Inferior parietal cortex (tissue), 1 donor: ENCODE results near the gene RAB35.

Source experiments
- DNase-seq: peaks from one replicate; pipeline ENCODE4 v3.0.0-alpha.2; 2016; ENCODE audit errors: extremely low spot score

The RAB35 gene

DNA sequence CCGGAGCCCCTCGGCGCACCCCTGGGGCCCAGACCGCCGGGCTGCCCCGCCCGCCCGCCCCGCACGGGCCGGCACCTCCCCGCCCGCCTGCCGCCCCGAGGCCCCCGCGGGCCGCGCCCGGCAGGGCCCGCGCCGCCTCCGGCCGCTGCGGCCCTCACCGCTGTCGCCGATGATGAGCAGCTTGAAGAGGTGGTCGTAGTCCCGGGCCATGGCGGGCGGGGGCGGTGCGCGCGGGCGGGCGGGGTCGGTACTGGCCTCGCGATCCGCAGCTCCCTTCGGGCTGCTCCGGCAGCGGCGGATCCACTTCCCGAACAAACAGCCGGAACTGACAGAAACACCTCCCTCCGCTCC lies at the start of gene RAB35:
Gene RAB35, minus strand, starts transcription at position 313 of the 351 bp plus-strand sequence. Its CDS starts 103 bp downstream, at position 210.
- no peak for DNase-seq

DNA sequence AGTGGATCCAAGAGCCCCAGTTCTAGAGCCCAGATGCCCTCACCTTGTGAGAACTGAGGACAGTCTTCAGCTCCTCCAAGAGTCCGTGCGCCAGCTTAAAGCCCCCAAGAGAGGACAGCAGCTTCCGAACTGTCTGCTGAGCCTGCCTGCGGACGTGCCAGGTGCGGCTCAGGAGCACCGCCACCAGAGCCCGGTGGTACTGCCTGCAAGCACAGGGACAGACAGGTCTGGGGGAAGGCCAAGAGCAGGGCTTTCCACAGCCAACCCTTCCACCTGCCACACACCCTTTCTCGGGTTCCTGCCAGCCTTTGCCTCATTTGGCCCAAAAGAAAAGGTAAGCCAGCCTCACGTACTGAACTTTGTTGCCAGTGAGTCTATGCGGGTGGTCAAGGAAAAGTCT lies 47.7 kb upstream of the RAB35 start:
- DNase-seq = no peak

DNA sequence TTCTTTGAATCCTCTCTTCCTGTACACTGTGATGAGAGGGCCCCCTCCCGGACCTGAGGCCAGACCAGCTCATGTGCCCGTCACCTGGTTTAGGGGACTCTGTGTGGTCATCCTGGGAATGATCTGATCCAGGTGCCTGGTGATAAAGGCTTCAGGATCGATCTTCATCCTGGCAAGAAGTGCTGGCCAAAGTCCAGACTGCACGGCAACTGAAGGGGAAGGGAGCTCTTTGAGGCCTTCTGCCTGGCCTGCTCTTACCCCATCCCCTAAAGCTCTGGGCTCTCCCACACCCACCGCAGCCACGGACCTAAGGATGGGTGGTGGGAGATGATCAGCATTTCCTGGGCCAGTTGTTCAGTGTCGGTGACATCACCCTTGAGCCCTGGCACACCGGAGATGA lies 46.2 kb upstream of the RAB35 start:
- DNase-seq = no peak

DNA sequence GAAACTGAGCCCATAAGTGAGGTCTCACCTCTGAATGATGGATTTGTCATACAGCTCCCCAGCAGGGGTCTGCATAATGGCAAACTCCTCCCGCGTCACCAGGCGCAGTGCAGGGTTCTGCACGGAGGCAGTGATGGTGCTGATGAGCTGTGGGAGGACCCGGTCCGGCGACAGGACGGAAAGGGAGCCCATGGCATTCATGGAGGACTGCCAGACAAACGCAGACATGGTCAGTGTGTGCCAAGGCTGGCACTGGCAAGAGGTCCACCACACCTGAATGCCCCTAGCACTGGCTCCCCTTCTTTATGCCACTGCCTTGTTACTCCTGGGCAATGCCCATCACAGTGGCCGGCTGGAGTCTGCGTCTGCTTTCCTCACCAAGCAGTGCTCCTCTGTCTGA lies 45.3 kb upstream of the RAB35 start:
- DNase-seq = no peak

DNA sequence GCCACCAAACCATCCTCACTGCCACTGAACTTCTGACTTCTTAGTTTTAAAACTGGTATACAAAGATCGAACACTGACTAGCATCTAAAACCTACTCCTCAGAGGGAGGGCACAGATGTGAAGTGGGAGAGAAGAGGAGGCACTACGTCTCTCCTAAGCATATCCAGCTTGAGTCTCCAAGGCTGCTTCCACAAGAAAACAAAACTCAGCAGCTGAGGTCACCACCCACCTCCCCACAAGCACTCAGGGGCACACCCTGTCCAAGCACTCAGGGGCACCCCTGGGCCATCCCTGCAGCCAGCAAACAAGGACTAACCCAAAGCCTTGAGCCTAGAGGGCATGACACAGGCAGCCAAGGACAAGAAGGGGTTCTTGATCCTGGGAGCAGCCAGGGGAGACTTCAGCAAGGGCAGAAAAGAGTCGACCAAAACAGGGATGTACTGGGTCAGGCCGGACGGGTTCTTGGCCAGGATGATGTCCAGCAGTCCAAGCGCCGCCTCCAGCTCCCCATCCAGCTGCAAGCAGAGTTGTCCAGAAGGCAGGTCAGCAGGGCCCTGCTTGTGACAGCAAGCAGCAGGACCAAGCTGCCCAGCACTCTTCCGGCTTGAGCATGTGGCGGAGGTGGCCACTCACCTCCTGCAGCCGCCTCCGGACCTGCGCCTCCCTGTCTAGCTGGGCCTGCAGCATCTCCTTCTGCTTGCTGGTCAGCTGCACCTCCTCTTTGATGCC lies 43.1 kb upstream of the RAB35 start:
- DNase-seq = no peak

DNA sequence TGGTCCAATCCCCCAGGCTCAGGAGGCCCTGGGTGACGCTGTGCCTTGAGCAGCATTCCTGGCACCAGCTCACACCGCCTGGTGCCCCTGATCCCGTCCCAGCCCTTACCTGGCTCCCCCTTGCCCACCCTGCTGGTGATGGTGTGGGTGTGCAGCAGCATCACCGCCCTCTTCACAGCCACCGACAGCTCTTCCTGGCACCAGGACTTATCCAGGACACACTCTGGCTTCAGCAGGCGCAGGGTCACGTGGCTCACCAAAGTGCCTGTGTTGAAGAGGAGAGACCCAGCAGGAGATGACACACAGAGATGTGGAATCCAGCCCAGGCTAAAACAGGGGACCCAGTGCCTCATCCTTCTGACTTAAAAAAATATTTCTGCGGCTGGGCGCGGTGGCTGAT lies 41.8 kb upstream of the RAB35 start:
- no peak for DNase-seq

DNA sequence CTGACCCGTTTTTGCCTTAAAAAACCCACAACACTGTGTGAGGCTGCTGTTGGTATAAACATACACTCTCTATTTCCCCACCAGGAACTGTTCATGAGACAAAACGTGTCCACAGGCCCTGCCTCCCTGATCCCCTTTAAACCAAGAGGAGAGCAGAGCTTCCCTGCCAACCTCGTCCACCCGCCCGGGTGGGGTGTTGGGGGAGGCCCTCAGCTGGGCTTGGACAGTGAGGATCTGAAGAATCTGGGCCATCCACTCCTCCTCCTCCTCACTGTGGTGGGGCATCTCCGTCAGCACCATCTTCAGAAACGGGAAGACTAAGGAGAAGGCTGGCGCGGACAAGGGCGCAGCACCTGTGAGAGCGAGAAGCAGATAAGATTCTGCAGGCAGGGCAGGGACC lies 41.1 kb upstream of the RAB35 start:
- no peak for DNase-seq

DNA sequence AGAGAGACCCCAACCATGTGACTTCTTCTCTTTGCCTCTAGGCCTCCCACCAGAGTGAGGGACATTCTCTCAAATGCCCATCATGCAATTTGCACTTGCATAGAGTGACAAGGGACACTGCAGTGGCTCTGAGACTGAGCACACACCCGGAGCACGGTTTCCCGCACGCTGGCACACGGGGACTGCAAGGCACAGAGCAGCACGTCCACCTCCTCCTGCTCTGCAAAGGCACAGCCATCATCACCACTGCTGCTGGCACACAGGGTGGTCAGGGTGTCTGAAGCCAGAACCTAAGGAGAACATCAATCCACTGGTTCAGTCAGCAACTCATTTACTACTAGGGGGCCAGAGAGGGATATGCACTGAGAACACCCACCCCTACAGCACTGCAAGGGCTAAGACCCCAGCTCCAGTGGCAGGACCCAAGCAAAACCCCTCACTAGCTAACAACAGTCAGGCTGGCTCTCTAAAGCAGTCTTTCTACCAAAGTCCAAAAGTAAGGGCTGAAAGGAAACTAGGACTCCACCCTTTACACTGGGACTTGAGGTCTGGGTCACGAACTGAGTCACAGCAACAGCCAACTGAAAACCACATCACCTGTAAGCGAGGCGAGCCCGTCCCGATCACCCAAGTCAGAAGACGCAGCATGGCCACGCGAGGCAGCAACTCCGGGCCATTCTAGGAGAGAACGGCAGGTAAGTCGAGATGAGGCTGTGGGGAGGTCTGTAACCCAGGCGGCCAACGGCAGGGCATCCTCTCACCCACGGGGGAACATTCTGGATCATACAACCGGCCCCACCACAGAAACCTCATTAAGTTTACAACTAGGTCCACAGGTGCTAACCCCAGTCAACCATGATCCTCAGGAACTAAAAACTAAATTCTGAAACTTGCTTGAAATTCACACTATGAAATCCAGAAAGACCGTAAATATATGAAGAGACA lies 40.0 kb upstream of the RAB35 start:
- no peak for DNase-seq

DNA sequence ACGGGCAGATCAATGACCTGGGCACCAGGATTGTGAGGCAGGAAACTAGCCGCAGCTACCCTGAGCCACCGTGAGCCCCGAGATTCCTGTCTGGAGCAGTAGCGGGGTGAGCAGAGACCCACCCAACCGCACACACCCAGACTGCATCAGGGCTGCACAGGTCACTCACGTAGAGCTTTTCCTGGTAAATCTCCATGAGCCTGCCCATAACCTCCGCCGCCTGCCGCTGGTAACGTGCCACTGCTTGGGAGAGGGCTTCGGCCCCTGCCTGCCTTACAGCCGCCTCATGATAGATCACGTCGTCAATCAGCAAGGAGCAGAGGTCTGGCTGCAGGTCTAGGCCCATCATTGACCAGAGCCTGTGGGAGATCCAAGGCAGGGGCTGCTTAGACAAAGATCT lies 38.5 kb upstream of the RAB35 start:
- DNase-seq = no peak

DNA sequence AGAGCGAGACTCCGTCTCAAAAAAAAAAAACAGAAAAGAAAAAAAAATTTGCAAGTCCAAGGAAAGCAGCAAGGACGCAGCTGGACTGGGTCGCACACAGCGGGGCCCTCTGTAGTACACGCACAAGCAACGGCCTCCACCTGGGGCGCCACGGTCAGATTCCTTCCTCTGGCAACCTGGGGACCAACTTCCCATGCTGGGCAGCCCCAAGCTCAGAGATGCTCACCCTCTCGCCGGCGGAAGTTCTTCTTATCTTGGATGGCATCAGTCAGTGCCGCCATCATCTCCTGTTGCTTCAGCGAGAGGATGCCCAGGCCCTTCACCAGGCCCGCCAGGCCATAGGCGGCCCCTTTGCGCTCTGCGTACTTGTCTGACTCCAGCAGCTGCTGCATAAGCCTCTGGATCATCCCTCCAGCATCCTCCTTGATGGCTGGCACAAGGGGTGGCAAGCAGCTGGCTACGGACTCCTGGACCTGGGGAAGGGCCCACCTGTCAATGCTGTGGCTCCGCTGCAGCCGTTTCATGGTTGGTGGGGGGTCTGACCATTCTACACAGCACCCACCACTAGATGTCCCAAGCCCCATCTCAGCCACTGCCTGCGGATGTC lies 34.5 kb upstream of the RAB35 start:
- no peak for DNase-seq

DNA sequence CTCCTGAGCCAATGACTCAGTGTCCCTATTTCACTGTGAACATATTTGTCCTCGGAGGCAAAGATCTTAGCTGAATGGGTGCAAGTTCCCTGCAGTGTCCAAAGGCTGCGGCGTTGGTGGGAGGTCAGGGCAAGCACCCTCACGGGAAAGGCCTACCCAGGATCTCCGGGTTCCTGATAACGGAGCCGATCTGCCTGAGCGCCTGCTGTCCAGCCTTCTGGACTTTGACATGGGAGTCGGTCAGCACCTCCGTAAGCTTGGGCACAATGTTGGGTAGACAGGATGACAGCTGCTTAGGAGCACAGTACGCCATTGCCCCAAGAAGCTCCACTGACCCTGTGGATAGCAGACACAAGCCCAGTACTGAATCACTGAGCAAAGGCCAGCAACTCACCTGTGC lies 31.5 kb upstream of the RAB35 start:
- DNase-seq = no peak

DNA sequence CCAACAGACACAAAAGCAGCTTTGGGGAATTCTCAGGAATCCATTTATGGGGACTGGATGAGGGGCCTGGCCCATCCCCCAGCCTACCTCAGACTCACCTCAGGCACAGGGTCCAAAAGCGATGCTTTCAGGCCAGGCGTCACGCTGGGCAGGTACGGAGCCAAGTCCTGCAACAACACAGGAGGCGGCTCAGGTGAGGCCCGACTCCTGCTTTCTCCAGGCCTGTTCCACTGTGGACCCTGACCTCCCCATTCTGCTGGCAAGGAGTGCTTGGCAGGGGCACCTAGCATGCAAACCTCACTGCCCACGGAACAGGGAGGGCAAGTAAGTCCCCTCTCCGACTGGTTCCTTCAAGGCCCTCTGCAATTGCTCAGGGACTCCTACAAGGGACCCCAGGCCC lies 28.6 kb upstream of the RAB35 start:
- no peak for DNase-seq

DNA sequence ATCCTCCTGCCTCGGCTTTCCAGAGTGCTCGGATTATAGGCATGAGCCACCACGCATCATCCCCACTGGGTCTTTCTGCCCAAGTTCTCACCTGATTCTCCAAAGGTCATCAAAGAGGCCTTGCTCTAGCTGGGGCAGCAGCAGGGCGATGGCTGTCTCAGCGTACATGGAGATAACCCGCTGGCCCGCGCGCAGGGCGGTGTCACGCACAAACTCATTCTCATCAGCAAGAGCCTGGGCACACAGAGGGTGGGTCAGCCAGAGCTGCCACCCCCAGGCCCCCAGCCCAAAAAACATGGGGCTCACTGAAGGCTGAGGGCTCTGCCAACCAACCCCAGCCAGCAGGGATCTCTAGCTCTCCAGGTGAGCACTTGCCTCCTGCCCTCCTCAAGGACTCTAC lies 27.7 kb upstream of the RAB35 start:
- no peak for DNase-seq

DNA sequence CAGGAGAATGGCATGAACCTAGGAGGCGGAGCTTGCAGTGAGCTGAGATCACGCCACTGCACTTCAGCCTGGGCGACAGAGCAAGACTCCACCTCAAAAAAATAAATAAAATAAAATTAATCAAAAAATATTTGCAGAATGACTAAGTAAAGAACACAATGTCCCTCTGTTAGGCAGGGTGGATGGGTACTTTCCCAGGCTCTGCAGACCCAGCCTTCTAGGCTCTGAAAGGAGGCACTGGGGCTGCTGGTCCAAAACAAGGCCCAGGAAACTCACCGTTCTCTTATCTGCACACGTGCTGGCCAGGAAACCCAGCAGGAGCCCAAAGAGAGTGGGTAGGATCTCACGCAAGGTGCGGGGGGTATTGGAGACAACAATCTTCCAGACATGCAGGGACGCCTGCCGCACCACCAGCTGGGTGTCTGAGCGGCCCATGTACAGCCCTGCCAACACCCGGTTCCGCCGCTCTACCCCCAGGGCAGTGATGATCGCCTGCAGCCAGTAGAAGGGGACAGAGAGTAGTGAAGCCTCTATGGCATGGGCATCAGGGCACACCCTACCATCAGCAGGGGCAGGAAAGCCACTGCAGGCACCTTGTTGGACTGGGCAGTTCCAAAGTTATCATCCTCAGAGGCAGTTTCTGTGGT lies 25.8 kb upstream of the RAB35 start:
- no peak for DNase-seq

DNA sequence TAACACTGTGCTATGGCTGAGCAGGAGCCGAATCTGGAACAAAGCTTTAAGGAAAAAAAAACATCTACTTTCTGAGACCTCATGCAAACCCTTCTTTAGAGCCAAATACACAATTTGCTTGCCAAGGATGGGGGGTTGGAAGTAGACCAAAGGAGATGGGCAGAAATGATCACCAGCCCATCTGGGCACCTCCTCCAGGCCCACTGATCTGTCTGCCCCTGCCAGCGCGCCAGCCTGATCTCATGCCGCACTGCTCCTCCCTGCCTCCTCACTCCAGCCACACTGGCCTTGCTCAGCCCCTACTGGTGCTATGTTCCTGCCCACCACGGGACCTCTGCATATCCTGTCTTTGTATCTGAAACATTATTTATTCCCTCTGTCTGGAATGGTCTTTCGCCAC lies 24.8 kb upstream of the RAB35 start:
- no peak for DNase-seq

DNA sequence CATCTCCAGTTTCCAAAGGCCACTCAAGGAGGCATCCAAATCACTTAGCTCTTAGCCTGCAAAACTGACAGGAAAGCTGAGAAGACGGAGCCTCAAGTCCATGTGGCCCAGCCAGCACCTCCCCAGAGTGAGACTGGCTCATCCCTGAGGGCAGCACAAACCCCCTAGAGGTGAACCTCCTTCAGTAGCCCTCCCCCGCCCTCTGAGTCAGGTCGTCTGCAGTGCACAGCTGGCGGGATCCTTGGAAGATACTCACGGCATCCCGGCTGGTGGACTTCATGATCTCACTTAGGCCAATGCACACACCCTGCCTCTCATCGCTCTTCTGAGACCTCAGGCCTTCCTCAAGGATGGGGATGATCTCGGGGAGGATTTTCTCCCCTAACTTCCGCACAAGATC lies 24.1 kb upstream of the RAB35 start:
- no peak for DNase-seq

DNA sequence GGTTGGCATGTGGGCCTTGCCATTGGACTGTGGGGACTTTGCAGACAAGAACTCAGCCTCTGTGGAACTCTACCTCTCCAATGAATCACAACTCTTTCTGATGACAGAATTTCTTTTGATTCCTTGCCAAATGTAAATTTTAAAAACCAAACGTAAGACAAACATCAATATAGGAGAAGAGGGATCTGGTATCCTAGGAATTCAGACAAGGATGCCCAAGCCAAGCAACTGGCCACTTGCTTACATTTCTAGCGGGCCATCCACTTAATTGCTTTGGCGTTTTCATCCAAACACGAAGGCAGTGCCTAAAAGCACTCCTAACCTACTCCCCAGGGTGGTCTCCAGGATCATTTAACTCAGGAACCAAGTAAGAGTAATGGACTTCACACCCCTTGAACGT lies 23.4 kb upstream of the RAB35 start:
- DNase-seq = no peak

DNA sequence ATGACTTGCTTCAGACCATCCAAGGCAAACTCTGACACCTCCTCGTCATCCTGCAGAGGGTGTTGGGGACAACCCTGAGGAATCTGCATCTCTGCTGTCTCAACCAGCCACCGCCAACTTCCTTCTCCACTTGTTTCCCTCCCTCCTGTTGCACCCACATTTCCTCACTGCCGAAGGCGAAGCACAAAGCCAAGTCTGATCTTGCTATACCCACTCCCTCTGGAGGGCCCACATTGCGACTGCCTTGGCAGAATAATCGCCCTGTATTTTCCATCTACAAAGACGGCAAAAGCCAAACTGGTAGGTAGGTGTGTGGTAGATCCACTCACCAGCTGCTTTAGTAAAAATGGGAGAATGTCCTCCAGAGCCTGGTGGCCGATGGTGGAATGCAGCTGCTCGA lies 21.8 kb upstream of the RAB35 start:
- DNase-seq = no peak

DNA sequence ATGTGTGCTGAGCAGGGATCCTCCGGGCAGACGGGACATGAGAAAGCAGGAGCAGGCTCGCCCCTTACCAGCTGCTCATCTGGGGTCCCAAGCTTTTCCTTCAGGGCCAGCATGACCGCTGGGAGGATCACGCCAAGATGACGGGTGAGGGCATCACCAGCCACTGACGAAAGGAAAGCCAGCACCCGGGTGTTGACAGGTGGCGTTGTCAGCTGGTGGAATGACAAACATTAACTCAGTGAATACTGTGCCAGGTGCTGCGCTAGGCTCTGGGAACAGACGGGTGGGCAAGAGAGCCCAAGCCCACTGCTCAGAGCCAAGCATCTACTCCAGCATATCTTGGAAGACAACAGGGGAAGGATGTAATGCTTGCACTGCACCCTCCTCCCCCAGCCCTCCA lies 21.3 kb upstream of the RAB35 start:
- DNase-seq = no peak

DNA sequence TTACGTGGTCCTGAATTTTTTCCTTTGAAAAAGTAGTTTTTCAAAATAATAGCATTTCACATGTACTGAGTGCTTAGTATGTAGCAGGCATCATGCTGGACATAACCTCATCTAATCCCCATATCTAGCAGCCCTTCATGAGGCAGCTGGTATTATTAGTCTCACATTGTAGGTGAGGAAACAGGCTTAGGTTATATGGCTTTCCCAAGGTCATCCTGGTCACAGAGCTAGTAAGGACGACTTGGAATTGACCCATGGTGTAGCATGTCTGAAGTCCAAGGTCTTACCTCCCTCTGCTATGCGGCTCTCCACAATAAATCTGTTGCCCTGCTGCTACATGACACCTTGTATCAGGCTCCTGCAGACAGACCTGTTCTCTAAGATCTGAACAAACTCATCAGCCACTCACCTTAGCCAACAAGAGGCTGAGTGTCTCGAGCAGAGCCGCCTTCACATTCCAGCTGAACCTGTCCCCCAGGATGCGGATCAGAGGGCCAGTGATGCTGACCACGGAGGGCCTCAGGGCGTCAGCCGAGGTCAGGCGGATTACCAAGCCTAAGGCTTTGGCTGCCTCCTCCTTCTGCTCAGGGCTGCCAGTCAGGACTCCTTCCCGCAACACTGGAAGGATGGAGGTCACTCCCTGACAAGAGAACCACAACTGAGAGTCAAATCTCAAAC lies 19.7 kb upstream of the RAB35 start:
- no peak for DNase-seq

DNA sequence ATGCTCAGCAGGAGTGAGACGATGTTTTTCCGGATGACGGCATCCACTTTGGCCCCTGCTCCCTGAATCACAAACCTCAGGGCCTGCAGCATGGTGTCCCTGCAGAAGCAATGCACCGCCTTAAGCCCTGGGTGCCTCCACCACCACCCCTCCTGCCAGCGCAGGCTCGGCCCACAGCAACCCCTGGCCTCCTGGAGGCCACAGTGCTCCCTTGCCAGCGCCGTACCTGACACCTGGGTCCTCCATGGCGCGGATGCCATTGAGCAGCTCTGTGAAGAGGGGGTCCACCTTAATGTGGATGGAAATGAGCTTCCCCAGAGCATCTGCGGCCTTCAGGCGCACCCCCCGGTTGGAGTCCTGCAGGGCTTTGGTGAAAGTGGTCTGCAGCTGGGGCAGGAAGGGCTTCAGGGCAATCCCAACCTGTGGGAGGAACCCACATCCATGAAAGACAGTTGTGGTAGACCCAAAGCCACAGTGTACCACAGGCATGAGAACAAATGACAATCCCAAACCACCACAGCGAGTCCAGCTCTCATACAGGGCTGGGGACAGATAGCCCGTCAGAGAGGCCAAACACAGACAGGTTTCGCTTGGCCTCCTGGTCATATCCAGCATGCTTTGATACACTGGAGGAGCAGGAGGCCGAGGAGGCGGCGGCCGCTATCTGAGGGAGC lies 17.9 kb upstream of the RAB35 start:
- DNase-seq = no peak
